PC-9 (cell line): ENCODE measurements around the gene BCL7B. TPM values are rescaled to one million over a fixed set of nuclear protein-coding genes. Genes with fewer than 3 reads are reported as not detected.

Source experiments
- BruUV-seq: library from RNA; stranded (reverse); fragments of 400-500 nt; replicated peaks from 2 replicates; lab custom pipeline; 2021; lab: Mats Ljungman, UMichigan
- CTCF ChIA-PET: fragments of 300-600 bp; sonication (Branson Sonifier 250); formaldehyde crosslinking; loops from one replicate; lab custom pipeline; 2022; ENCODE audit warnings: antibody characterized with exemption; lab: Charles Lee
- POLR2A ChIA-PET: fragments of 300-600 bp; sonication (Branson Sonifier 250); formaldehyde crosslinking; loops from one replicate; lab custom pipeline; 2022; ENCODE audit warnings: antibody characterized with exemption; ENCODE audit not compliant: unreplicated experiment; lab: Charles Lee
- DNase-seq, 2 experiments: peaks; one replicate each; pipeline versions ENCODE4 v3.0.0 to v3.0.0-alpha.2; 2015 to 2022; ENCODE audit warnings: mixed read lengths in 1 of 2
- H2AFZ ChIP-seq: fragments of 200-600 bp; sonication (generic); 2 replicates; pipeline ENCODE4 v1.8.1; 2017; ENCODE audit warnings: antibody characterized with exemption
- H3F3A ChIP-seq: fragments of 200-600 bp; sonication (generic); 2 replicates; pipeline ENCODE4 v1.8.1; 2017; ENCODE audit warnings: antibody characterized with exemption, mild to moderate bottlenecking, low read depth; ENCODE audit not compliant: insufficient read depth
- H3K27ac ChIP-seq: fragments of 200-600 bp; sonication (generic); 2 replicates; pipeline ENCODE4 v1.6.1; 2016; ENCODE audit warnings: mixed run types
- H3K27me3 ChIP-seq: fragments of 200-600 bp; sonication (generic); 2 replicates; pipeline ENCODE4 v1.6.1; 2016; ENCODE audit warnings: low read depth, mixed run types; ENCODE audit not compliant: insufficient read depth
- H3K36me3 ChIP-seq: fragments of 200-600 bp; sonication (generic); 2 replicates; pipeline ENCODE4 v1.6.1; 2016; ENCODE audit warnings: low read depth, mixed run types
- H3K4me1 ChIP-seq: fragments of 200-600 bp; sonication (generic); replicated peaks from 2 replicates; pipeline ENCODE4 v1.6.1; 2016; ENCODE audit warnings: mixed run types; ENCODE audit not compliant: insufficient read depth
- H3K4me2 ChIP-seq: fragments of 200-600 bp; sonication (generic); 2 replicates; pipeline ENCODE4 v1.6.1; 2017; ENCODE audit warnings: mixed run types
- H3K4me3 ChIP-seq: fragments of 200-600 bp; sonication (generic); 2 replicates; pipeline ENCODE4 v1.6.1; 2016; ENCODE audit warnings: mixed run types
- H3K79me2 ChIP-seq: fragments of 200-600 bp; sonication (generic); 2 replicates; pipeline ENCODE4 v1.6.1; 2017; ENCODE audit warnings: low read depth, mixed run types
- H3K9me2 ChIP-seq: fragments of 200-600 bp; sonication (generic); 2 replicates; pipeline ENCODE4 v1.8.1; 2017; ENCODE audit warnings: mild to moderate bottlenecking; ENCODE audit not compliant: insufficient read depth
- H3K9me3 ChIP-seq: fragments of 200-600 bp; sonication (generic); 2 replicates; pipeline ENCODE4 v1.8.1; 2016; ENCODE audit warnings: low read depth; ENCODE audit not compliant: insufficient read depth
- H4K20me1 ChIP-seq: fragments of 200-600 bp; sonication (generic); 2 replicates; pipeline ENCODE4 v1.8.1; 2017; ENCODE audit not compliant: insufficient read depth
- CTCF ChIP-seq: fragments of 200-600 bp; sonication (generic); conservative IDR thresholded peaks from 2 replicates; pipeline ENCODE4 v1.6.1; 2017; ENCODE audit warnings: mixed run types, antibody characterized with exemption, mild to moderate bottlenecking, moderate library complexity
- EZH2 ChIP-seq: fragments of 200-600 bp; sonication (generic); IDR thresholded peaks from 2 replicates; pipeline ENCODE4 v1.8.0; 2017; ENCODE audit warnings: antibody characterized with exemption, low read depth
- intact Hi-C: fragments of 100-400 bp; cut with micrococcal nuclease; formaldehyde crosslinking; loops from one replicate; pipeline ENCODE4 v1.10.0; 2022; ENCODE audit not compliant: unreplicated experiment
- total RNA-seq: library from RNA; stranded (reverse); gene quantifications from 2 replicates; pipeline ENCODE4 v1.2.3, GENCODE V29; 2021

BCL7B gene
- total RNA-seq, 1 experiment from 2014 or later = 70.4 TPM

DNA sequence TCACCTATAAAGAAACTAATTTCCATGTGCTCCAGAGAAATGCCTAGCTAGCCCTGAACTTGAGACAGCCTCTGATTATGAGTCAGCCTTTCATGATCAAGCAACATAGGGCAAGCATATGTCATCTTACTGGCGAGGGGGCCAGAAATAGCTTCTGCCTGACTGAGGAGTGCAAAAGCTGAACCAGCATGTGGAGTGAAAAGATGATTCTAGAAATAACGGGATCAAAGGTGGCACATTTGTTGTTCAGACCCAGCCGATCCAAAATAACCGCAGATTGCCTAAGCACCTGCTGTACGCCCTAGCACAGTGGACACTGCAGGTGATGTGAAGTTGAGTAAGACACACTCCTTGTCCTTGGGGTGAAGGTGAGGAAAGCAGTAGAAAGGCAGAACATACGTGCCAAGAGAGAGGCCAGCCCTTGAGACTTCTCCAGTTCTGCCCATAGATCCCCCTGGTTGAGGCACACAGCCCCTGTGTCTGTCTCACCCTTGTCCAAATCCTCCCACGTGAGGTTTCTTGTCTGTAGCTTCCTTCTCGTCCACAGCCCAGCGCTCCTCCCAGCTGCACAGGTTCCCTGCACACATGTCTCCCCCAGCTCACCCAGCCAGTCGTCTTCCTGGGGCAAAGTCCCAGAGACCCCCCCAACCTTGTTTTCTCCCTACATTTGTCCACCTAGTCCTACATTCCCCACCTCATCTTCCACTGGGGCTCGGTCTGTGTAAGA is 2.8 kb upstream of the BCL7B start:
- CTCF ChIA-PET = no interaction called here

DNA sequence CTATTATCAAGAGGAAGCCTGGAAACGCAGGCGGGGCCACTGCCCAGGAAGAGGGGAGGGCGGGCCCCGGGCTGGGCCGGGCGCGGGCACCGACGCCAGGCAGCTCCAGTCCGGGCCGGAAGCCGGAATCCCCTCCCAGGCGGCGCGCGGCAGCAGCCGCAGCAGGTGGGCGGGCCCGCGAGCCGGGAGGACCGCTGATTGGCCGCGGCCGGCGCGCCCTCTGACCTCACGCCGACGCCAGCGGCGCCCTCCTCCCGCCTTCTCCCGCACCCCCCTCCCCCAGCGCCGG is 438 bp downstream of the BCL7B start:
- H3K27me3 ChIP-seq = no peaks in the 10 kb centered on the region
- peaks cover 44% of the 10 kb centered on the region for H4K20me1 ChIP-seq
- no peaks in the 10 kb centered on the region for H3K9me3 ChIP-seq
- no TSS peak for BruUV-seq
- no peaks in the 10 kb centered on the region for H3K36me3 ChIP-seq
- TF ChIP-seq EZH2 (no peak), CTCF (no peak)
- POLR2A ChIA-PET = interaction anchor here (0.5 to 1.4 kb wide), 6 partner anchors 37 to 937 kb away, joined by 3 to 9 read pairs (median 4); no protein-coding TSS in a partner anchor
- peak overlapping the region; percentile 68 for H3K4me3 ChIP-seq
- peak overlapping the region; percentile 73; the same call in 1 of the 2 replicates for H2AFZ ChIP-seq
- H3K4me2 ChIP-seq = peak overlapping the region; percentile 86
- H3K27ac ChIP-seq = peak overlapping the region; percentile 84
- peaks cover 24% of the 10 kb centered on the region for H3K4me1 ChIP-seq
- DNase-seq = peak; percentile 80 to 99
- peaks cover 48% of the 10 kb centered on the region for H3K79me2 ChIP-seq
- CTCF ChIA-PET = interaction anchor here (0.6 kb wide), 1 partner anchor 163 kb away, joined by 3 read pairs; no protein-coding TSS in a partner anchor
- H3F3A ChIP-seq = peaks cover 36% of the 10 kb centered on the region
- intact Hi-C loops = no loop called here
- no peaks in the 10 kb centered on the region for H3K9me2 ChIP-seq

More for the DNA sequence above, 2.8 kb upstream of the BCL7B start:
- TF ChIP-seq EZH2 (no peak), CTCF (no peak)
- H4K20me1 ChIP-seq = peaks cover 16% of the 10 kb centered on the region
- no peak overlapping the region for H2AFZ ChIP-seq
- H3K4me3 ChIP-seq = no peak overlapping the region
- 0 out of 2 replicates have a peak overlapping the region, but pooled peaks have one; percentile 20 for H3K4me2 ChIP-seq
- H3K27me3 ChIP-seq = no peaks in the 10 kb centered on the region
- peaks cover 40% of the 10 kb centered on the region for H3F3A ChIP-seq
- POLR2A ChIA-PET = interaction anchor here (0.6 to 0.7 kb wide), 3 partner anchors 11 to 161 kb away, joined by 3 to 5 read pairs (median 4); partner anchors contain the start of gene MLXIPL
- H3K79me2 ChIP-seq = peaks cover 16% of the 10 kb centered on the region
- H3K9me3 ChIP-seq = no peaks in the 10 kb centered on the region
- intact Hi-C loops = no loop called here
- H3K36me3 ChIP-seq = no peaks in the 10 kb centered on the region
- H3K27ac ChIP-seq = peak overlapping the region; percentile 43; the same call in 1 of the 2 replicates
- H3K9me2 ChIP-seq = no peaks in the 10 kb centered on the region
- DNase-seq = peak in 1 of 2 experiments; percentile 65
- peaks cover 20% of the 10 kb centered on the region for H3K4me1 ChIP-seq
- no TSS peak for BruUV-seq

DNA sequence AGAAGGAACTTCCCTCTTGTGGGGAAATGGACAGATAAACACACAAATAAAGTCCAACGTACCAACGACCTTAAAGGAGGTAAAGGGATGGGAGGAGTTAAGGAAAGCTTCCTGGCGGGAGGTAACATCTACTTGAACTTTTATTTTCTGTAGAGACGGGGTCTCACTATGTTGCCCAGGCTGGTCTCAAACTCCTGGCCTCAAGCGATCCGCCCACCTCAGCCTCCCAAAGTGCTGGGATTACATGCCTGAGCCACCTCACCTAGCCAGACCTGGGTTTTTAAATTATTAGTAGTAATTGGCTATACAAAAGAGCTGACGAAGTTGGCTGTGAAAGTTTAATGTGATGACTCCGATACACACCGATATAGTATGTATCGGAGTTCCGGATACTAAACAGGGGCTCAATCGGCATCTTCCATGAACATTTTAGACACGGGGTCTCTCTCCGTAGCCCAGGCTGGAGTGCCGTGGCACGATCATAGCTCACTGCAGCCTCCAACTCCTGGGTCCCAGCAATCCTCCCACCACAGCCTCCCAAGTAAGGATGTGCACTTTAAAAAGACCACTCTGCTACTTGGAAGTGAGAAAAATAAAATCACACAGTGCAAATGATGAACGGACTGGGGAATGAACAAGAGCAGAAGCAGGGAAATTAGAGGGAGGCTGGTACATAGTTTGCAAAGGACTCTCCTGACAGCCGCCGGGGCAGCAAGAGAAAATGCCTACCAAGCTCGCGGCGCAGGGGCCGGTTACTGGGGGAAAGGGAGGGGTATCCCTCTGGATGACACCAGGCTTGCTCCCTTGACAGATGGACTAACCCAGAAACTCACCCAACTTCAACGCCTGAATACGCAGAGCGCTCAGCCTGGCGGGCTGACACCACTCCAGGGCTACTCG is 1.0 kb downstream of the BCL7B start:
- TF ChIP-seq EZH2 (no peak), CTCF (no peak)
- no peak for DNase-seq
- Histone ChIP-seq H3K9me3 (no peaks in the 10 kb centered on the region), H3K27me3 (no peaks in the 10 kb centered on the region), H3K36me3 (no peaks in the 10 kb centered on the region), H3F3A (peaks cover 36% of the 10 kb centered on the region), H3K4me1 (peaks cover 24% of the 10 kb centered on the region), H3K9me2 (no peaks in the 10 kb centered on the region), H3K79me2 (peaks cover 54% of the 10 kb centered on the region), H3K27ac (peak overlapping the region; percentile 28), H2AFZ (no peak overlapping the region), H4K20me1 (peaks cover 44% of the 10 kb centered on the region), H3K4me2 (peak overlapping the region; percentile 86), H3K4me3 (peak overlapping the region; percentile 68)
- ChIA-PET POLR2A (interaction anchor here (0.5 to 1.4 kb wide), 7 partner anchors 35 to 938 kb away, joined by 3 to 9 read pairs (median 4); no protein-coding TSS in a partner anchor), CTCF (interaction anchor here (0.5 to 0.6 kb wide), 2 partner anchors 164 to 677 kb away, joined by 3 to 9 read pairs; no protein-coding TSS in a partner anchor)
- intact Hi-C loops = loop anchor here (1.0 kb wide), 2 partner anchors 34 to 159 kb away; partner anchors contain the start of gene BAZ1B
- BruUV-seq = TSS peak; percentile 40
